AG09309 (cell line): ENCODE results near the gene KRT10.

ENCODE experiments used
- DNase-seq: peaks from one replicate; pipeline ENCODE4 v3.0.0-alpha.2; 2010; ENCODE audit warnings: low read depth
- H3K4me3 ChIP-seq: 2 replicates; pipeline ENCODE4 v1.5.1; 2011; ENCODE audit warnings: mild to moderate bottlenecking, low read depth, low read length, moderate library complexity; ENCODE audit not compliant: control insufficient read depth
- TF ChIP-seq, protein P1 (sequence below): IDR thresholded peaks from 2 replicates; pipeline ENCODE4 v1.5.1; 2011; ENCODE audit warnings: mild to moderate bottlenecking, low read depth, low read length, inconsistent platforms; ENCODE audit not compliant: insufficient read depth, control insufficient read depth; ENCODE audit errors: missing control alignments

KRT10 gene

DNA sequence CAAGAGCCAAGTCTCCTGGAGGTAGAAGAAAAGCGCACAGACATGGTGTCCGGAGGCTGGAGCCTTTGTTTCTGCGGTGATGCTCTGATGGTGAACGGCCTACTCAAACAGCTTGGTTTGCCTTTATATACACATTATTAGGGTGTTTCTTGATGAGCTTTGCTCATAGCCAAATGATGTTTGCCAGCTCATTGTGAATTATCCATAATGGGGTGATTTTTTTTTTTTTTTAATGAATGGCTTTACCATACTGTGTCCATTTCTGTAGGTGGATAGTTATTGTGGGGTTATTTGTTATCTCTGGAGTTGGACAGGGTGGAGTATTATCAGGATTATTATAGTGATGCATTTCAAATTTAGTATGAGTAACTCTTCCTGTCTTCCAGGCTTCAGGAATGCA is 40.0 kb downstream of the KRT10 start, which contains the start of gene KRT27:
Gene KRT27, minus strand, starts transcription at position 101 of the 400 bp plus-strand sequence. Its CDS starts 57 bp downstream, at position 44.
- no peak for DNase-seq
- H3K4me3 ChIP-seq: no peak within 1 kb of the TSS
- TF ChIP-seq, protein P1, sequence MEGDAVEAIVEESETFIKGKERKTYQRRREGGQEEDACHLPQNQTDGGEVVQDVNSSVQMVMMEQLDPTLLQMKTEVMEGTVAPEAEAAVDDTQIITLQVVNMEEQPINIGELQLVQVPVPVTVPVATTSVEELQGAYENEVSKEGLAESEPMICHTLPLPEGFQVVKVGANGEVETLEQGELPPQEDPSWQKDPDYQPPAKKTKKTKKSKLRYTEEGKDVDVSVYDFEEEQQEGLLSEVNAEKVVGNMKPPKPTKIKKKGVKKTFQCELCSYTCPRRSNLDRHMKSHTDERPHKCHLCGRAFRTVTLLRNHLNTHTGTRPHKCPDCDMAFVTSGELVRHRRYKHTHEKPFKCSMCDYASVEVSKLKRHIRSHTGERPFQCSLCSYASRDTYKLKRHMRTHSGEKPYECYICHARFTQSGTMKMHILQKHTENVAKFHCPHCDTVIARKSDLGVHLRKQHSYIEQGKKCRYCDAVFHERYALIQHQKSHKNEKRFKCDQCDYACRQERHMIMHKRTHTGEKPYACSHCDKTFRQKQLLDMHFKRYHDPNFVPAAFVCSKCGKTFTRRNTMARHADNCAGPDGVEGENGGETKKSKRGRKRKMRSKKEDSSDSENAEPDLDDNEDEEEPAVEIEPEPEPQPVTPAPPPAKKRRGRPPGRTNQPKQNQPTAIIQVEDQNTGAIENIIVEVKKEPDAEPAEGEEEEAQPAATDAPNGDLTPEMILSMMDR: no peak

DNA sequence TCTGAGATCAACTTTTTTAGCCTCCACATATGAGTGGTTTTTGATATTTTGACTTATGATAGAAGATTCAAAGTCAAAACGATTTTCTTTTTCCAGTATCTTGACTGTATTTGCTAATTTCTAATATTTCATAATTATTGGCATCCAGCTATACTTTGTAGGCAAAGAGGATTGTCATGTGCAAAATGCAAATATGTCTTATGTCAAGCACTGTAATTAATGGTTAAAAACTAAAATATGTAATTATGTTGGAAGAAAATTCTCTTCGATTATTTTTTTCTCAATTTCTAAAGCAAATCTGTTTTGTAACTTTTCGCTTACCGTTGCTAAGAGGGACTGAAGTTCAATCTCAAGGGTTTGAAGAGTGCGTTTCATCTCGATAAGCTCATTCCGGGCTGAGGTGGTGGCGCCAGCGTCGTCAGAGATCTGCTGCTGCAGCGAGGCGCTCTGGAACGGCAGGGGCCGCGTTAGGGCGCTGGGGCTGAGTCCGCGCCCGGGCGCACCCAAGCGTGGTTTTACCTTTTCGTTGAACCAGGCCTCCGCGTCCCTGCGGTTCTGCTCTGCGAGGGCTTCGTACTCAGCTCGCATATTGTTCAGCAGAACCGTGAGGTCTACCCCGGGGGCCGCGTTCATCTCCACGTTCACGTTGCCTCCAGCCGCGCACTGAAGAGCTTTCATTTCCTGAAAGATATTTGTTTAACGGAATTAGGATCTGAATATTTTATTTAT is 43.1 kb downstream of the KRT10 start:
- no peak for DNase-seq
- TF ChIP-seq, protein P1: no peak
- H3K4me3 ChIP-seq: no peak overlapping the region

DNA sequence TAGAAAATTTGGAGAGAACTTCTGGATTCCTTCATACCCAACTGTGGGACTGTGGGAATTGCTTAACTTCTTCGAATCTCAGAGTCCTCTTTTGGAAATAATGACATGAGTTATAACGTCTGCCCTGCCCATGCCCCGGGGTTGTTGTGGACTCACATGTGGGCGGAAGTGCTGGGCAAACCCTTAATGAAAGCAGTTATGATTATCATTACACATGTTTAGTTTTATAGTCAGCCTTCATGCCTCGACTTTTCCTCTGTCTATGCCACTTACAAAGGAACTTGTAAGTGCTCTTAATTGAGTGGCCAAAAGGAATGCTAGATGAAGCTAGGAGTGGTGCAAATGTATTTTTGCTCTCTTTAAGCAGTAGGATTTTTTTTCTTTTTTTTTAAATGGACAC is 44.0 kb downstream of the KRT10 start:
- no peak for DNase-seq
- no peak overlapping the region for H3K4me3 ChIP-seq
- TF ChIP-seq, protein P1: no peak

DNA sequence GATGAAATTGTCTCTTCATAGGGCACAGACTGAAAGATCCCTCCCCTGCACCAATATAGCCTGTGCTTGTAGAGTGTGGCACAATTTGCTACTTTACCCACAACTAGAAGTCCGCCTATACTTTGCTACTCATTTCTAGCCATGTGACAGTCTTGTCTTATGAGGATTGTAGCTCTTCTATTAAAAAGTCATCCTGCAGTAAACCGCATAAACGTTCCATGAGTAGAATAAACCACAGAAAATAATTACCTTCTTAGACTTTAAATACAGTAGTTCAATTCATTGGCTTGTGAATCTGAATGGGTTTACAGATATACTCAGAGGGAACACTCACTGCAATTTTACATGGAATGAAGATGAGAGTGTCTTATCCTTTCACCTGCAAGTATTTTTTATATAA is 44.4 kb downstream of the KRT10 start:
- DNase-seq: no peak
- H3K4me3 ChIP-seq: no peak overlapping the region
- TF ChIP-seq, protein P1: no peak

DNA sequence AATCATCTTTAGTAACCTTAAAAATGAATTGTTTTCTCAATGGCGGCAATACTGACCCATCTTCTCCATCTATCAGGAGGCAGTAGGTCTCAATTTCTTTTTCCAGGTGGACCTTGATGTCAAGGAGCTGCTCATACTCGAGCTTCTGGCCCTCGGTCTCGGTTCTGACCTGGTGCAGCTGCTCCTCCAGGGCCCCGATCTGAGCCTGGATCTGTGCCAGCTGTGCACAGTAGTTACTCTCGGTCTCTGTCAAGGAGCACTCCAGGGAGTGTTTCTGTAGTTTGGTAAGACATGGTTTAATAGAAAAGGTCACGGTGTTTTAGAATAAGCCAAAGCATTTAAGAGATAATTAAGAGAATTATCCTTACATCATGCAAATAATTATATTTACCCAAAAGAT is 45.0 kb downstream of the KRT10 start:
- TF ChIP-seq, protein P1: no peak
- no peak for DNase-seq
- no peak overlapping the region for H3K4me3 ChIP-seq

DNA sequence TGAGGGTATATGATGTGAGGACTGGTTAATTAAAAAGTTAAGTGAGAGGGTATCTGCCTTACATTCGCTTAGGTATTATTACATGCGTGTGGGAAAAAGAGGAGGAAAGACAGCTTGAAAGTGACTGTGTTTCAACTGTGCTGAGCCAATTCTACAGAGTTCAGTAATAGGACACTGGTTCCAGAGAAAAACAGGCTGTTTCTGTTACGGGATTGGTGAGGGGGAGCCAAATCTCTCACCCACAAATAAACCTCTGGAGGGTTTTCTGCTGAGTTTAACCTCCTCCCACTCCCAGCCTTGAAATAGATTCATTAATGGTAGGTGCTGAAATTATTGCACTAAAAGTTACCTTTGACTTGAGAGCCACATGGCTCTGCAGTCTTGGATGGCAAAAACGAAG is 46.5 kb downstream of the KRT10 start:
- no peak overlapping the region for H3K4me3 ChIP-seq
- TF ChIP-seq, protein P1: no peak

More for the DNA sequence above, 46.5 kb downstream of the KRT10 start:
- DNase-seq: no peak
